Gastrocnemius medialis (tissue), 4 donors: ENCODE data around the gene RPL32. TPM values are rescaled to one million over a fixed set of nuclear protein-coding genes. Genes with fewer than 3 reads are reported as not detected.
A peak's percentile ranks its signal among the peaks of the same experiment; 100 is the strongest.
"Not testable (repeated sequence)": the region's sequence is repeated elsewhere in the genome, so short reads cannot be mapped to it uniquely, and the experiment has no call there.

ENCODE experiments used
- ATAC-seq, 2 donors: fragments of 150-250 bp; one replicate each; pipeline ENCODE4 v1.9.1; 2016
- DNase-seq, 2 donors: peaks; one replicate each; pipeline ENCODE4 v3.0.0-alpha.2; 2019
- H3K27ac ChIP-seq, 4 donors: fragments of 200-600 bp; sonication (generic); 1 replicate in 1 of 4; 2 replicates in 3 of 4; pipeline ENCODE4 v1.5.1; 2016 to 2018; ENCODE audit warnings: mild to moderate bottlenecking in 2 of 4, moderate library complexity in 1 of 4
- H3K27me3 ChIP-seq, 3 donors: fragments of 200-600 bp; sonication (generic) in 2 of 3; 1 replicate in 1 of 3; 2 replicates in 2 of 3; pipeline versions ENCODE4 v1.5.1 to v1.6.0; 2016 to 2019; ENCODE audit warnings: mild to moderate bottlenecking in 1 of 3, moderate library complexity in 1 of 3
- H3K36me3 ChIP-seq, 2 donors: fragments of 200-600 bp; sonication (generic) in 1 of 2; one replicate each; pipeline ENCODE4 v1.5.1; 2017 to 2018
- H3K4me1 ChIP-seq, 2 donors: fragments of 200-600 bp; sonication (generic) in 1 of 2; one replicate each; pipeline ENCODE4 v1.5.1; 2016 to 2017; ENCODE audit warnings: mild to moderate bottlenecking in 2 of 2
- H3K4me3 ChIP-seq, 4 donors: fragments of 200-600 bp; sonication (generic) in 3 of 4; 1 replicate in 1 of 4; 2 replicates in 3 of 4; pipeline ENCODE4 v1.5.1; 2016 to 2019; ENCODE audit warnings: mild to moderate bottlenecking in 2 of 4
- H3K9me3 ChIP-seq, 3 donors: fragments of 200-600 bp; sonication (generic) in 2 of 3; 1 replicate in 1 of 3; 2 replicates in 2 of 3; pipeline ENCODE4 v1.5.1; 2016 to 2019
- CTCF ChIP-seq, 5 experiments: fragments of 450-650 bp in 3 of 5; fragments of 200-600 bp in 2 of 5; sonication (generic) in 2 of 5; IDR thresholded peaks in 4 of 5; conservative IDR thresholded peaks in 1 of 5; 1 replicate in 4 of 5; 2 replicates in 1 of 5; pipeline ENCODE4 v1.5.1; 2016 to 2019; ENCODE audit warnings: antibody characterized with exemption in 5 of 5, mild to moderate bottlenecking in 3 of 5, moderate library complexity in 3 of 5
- POLR2A ChIP-seq, 2 donors: fragments of 450-650 bp; IDR thresholded peaks; one replicate each; pipeline ENCODE4 v1.6.1; 2017; ENCODE audit warnings: antibody characterized with exemption in 2 of 2, mild to moderate bottlenecking in 2 of 2, moderate library complexity in 2 of 2
- in situ Hi-C, 4 donors: fragments of 200-750 bp; cut with MboI; loops; one replicate each; pipeline versions ENCODE4 v1.15.0 to v1.8.0; 2017; ENCODE audit warnings: low sequenced_read_pairs in 4 of 4
- intact Hi-C: fragments of 100-400 bp; cut with DNase I; formaldehyde crosslinking; loops from one replicate; pipeline ENCODE4 v1.15.1; 2023; ENCODE audit warnings: low total_unique reads
- total RNA-seq, 4 donors: library from RNA; depleted of rRNA; stranded (reverse); fragments of >200 nt; gene quantifications; one replicate each; pipeline versions ENCODE4 v1.1.0 to v1.2.3, GENCODE V29; 2016

Gene RPL32
- total RNA-seq, 4 donors from 2014 or later, result 765 to 1,204 (median 990) TPM

DNA sequence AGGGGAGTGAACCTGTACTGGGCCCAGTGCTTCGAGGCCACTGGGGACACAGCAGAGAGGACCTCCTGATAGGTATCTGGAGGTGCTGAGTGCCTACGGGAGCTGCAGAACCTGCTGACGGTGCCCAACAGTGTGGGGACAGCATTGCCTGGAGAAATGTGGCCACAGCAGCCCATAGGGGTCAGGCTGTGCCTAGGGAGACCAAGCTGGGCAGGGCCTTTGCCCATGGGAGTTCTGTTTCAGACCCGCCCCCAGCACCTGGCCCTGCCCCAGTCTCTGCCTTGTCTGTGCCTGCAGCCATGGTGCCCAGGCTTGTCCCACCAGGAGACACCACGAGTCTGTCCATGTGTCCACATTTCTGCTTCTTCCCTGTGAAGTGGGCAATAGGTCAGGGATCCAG, 15.3 kb upstream of the RPL32 start:
- no peaks in the 10 kb centered on the region for H3K36me3 ChIP-seq
- no peak overlapping the region for H3K27ac ChIP-seq
- H3K4me3 ChIP-seq, result no peak overlapping the region
- ATAC-seq (no peak), DNase-seq (no peak)
- intact Hi-C loops, result no loop called here
- in situ Hi-C loops, result no loop called here
- H3K27me3 ChIP-seq, result no peaks in the 10 kb centered on the region
- H3K9me3 ChIP-seq, result no peaks in the 10 kb centered on the region
- peaks cover 17% of the 10 kb centered on the region in 2 donors for H3K4me1 ChIP-seq
- TF ChIP-seq CTCF (IDR thresholded peaks at IDR 0.05 in 4 of 5, conservative IDR thresholded peaks at IDR 0.05 in 1 of 5) (no peak), POLR2A (IDR thresholded peaks at IDR 0.05) (no peak)

DNA sequence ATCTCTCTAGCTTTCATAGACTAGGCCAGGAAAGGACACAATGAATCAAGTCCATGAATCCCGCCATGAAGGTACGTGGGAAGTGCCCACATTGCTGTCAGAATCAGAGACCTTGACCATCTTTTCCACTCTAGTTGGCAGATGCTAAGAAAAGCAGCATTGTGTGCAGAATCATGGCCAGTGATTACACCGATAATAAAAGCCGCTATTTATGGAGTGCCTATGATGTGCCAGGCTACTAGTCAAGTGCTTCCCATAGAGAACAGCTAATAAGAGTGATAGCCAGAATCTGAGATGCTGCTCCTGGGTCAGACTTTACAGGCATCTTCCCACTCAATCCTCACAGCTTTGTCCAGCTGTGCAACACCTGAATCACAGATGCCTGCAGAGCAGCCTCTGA, 13.2 kb upstream of the RPL32 start:
- in situ Hi-C loops, result no loop called here
- intact Hi-C loops, result no loop called here
- peak in 1 of 2 donors; percentile 23 for ATAC-seq

GRCh38 chr3:12853847-12854246, 12.5 kb upstream of the RPL32 start:
- H3K27me3 ChIP-seq, DNase-seq, H3K9me3 ChIP-seq, intact Hi-C loops, in situ Hi-C loops, H3K36me3 ChIP-seq, H3K4me3 ChIP-seq: not testable (repeated sequence)
- Histone ChIP-seq H3K27ac (peak overlapping the region; percentile 64 to 66 (median 64)), H3K4me1 (peaks cover 17% of the 10 kb centered on the region in 2 donors)
- peak; percentile 10 to 44 for TF ChIP-seq POLR2A (IDR thresholded peaks at IDR 0.05)
- peak; percentile 97 to 99 for ATAC-seq

More for the DNA sequence above, 13.2 kb upstream of the RPL32 start:
- Histone ChIP-seq H3K36me3 (no peaks in the 10 kb centered on the region), H3K4me1 (peaks cover 17% of the 10 kb centered on the region in 2 donors), H3K27me3 (no peaks in the 10 kb centered on the region), H3K27ac (peak overlapping the region; percentile 64 to 66 (median 64)), H3K9me3 (no peaks in the 10 kb centered on the region), H3K4me3 (no peak overlapping the region)
- no peak for DNase-seq
- TF ChIP-seq POLR2A (IDR thresholded peaks at IDR 0.05) (no peak), CTCF (IDR thresholded peaks at IDR 0.05 in 4 of 5, conservative IDR thresholded peaks at IDR 0.05 in 1 of 5) (no peak)

- in situ Hi-C loops, result no loop called here
- no peak for DNase-seq
Measured at GRCh38 chr3:12852201-12852600, 10.8 kb upstream of the RPL32 start.

GRCh38 chr3:12845811-12846210, 4.4 kb upstream of the RPL32 start:
- H3K27ac ChIP-seq, result peak overlapping the region in 2 of 4 donors; percentile 79 to 82

More at GRCh38 chr3:12852201-12852600, 10.8 kb upstream of the RPL32 start:
- intact Hi-C loops, result no loop called here
- Histone ChIP-seq H3K4me3 (no peak overlapping the region), H3K9me3 (no peaks in the 10 kb centered on the region), H3K27me3 (no peaks in the 10 kb centered on the region), H3K36me3 (no peaks in the 10 kb centered on the region), H3K4me1 (peaks cover 17 to 22% of the 10 kb centered on the region in 2 donors), H3K27ac (no peak overlapping the region)
- TF ChIP-seq CTCF (IDR thresholded peaks at IDR 0.05 in 4 of 5, conservative IDR thresholded peaks at IDR 0.05 in 1 of 5) (no peak), POLR2A (IDR thresholded peaks at IDR 0.05) (no peak)
- ATAC-seq, result no peak

More at GRCh38 chr3:12845811-12846210, 4.4 kb upstream of the RPL32 start:
- H3K27me3 ChIP-seq, result no peaks in the 10 kb centered on the region
- no peaks in the 10 kb centered on the region for H3K9me3 ChIP-seq
- TF ChIP-seq CTCF (IDR thresholded peaks at IDR 0.05 in 4 of 5, conservative IDR thresholded peaks at IDR 0.05 in 1 of 5), result no peak
- no peak for TF ChIP-seq POLR2A (IDR thresholded peaks at IDR 0.05)
- no peaks in the 10 kb centered on the region for H3K36me3 ChIP-seq
- intact Hi-C loops (no loop called here), in situ Hi-C loops (no loop called here)
- H3K4me3 ChIP-seq, result no peak overlapping the region
- no peak for ATAC-seq
- DNase-seq, result no peak
- peaks cover 9 to 24% of the 10 kb centered on the region in 2 donors for H3K4me1 ChIP-seq
